Hepatocyte (in vitro differentiated cells): ENCODE data around the gene CKAP5. TPM values are rescaled to one million over a fixed set of nuclear protein-coding genes. Genes with fewer than 3 reads are reported as not detected.

Experiments
- DNase-seq: peaks from one replicate; pipeline ENCODE4 v3.0.0-alpha.2; 2016; ENCODE audit warnings: low spot score
- H2AFZ ChIP-seq: fragments of 200-600 bp; sonication (generic); 2 replicates; pipeline ENCODE4 v1.6.0; 2016; ENCODE audit warnings: antibody characterized with exemption, mild to moderate bottlenecking
- H3K27ac ChIP-seq: fragments of 200-600 bp; sonication (generic); 2 replicates; pipeline ENCODE4 v1.5.1; 2016; ENCODE audit warnings: mild to moderate bottlenecking
- H3K27me3 ChIP-seq: fragments of 200-600 bp; sonication (generic); 2 replicates; pipeline ENCODE4 v1.6.1; 2016
- H3K36me3 ChIP-seq: fragments of 200-600 bp; sonication (generic); replicated peaks from 2 replicates; pipeline ENCODE4 v1.5.1; 2016; ENCODE audit warnings: low read depth; ENCODE audit not compliant: insufficient read depth
- H3K4me1 ChIP-seq: fragments of 200-600 bp; sonication (generic); 2 replicates; pipeline ENCODE4 v1.5.1; 2016; ENCODE audit warnings: mild to moderate bottlenecking, moderate library complexity; ENCODE audit not compliant: insufficient read depth
- H3K4me2 ChIP-seq: fragments of 200-600 bp; sonication (generic); 2 replicates; pipeline ENCODE4 v1.6.0; 2016
- H3K4me3 ChIP-seq: fragments of 200-600 bp; sonication (generic); 2 replicates; pipeline ENCODE4 v1.5.1; 2016; ENCODE audit warnings: mild to moderate bottlenecking
- H3K79me2 ChIP-seq: fragments of 200-600 bp; sonication (generic); 2 replicates; pipeline ENCODE4 v1.6.0; 2017; ENCODE audit warnings: mild to moderate bottlenecking
- H3K9me2 ChIP-seq: fragments of 200-600 bp; sonication (generic); replicated peaks from 2 replicates; pipeline ENCODE4 v1.6.0; 2017; ENCODE audit warnings: mild to moderate bottlenecking; ENCODE audit not compliant: insufficient read depth
- H3K9me3 ChIP-seq: fragments of 200-600 bp; sonication (generic); 2 replicates; pipeline ENCODE4 v1.5.1; 2016; ENCODE audit warnings: low read depth, mild to moderate bottlenecking
- H4K20me1 ChIP-seq: fragments of 200-600 bp; sonication (generic); 2 replicates; pipeline ENCODE4 v1.6.0; 2016; ENCODE audit warnings: mild to moderate bottlenecking; ENCODE audit not compliant: insufficient read depth, poor library complexity, severe bottlenecking
- CTCF ChIP-seq: fragments of 200-600 bp; sonication (generic); IDR thresholded peaks from 2 replicates; pipeline ENCODE4 v1.5.1; 2016; ENCODE audit warnings: antibody characterized with exemption, mild to moderate bottlenecking; ENCODE audit not compliant: poor library complexity
- EZH2 ChIP-seq: fragments of 200-600 bp; sonication (generic); IDR thresholded peaks from 2 replicates; pipeline ENCODE4 v1.6.1; 2016; ENCODE audit warnings: antibody characterized with exemption, mild to moderate bottlenecking, borderline replicate concordance
- EZH2phosphoT487 ChIP-seq: fragments of 200-600 bp; sonication (generic); IDR thresholded peaks from one replicate; pipeline ENCODE4 v1.6.1; 2018; ENCODE audit warnings: antibody characterized with exemption, mild to moderate bottlenecking, low read depth, moderate library complexity; ENCODE audit not compliant: unreplicated experiment, severe bottlenecking
- WGBS: methylation state at CpG from one replicate; pipeline ENCODE4 v1.1.6; 2016; ENCODE audit warnings: low lambda C conversion rate; ENCODE audit errors: missing lambda C conversion rate; 5-methylcytosine and 5-hydroxymethylcytosine counted together
- microRNA-seq: library from miRNA; unstranded; fragments of <30 nt; microRNA quantifications from one replicate; pipeline ENCODE4, GENCODE V29; 2017
- polyA plus RNA-seq: library from polyadenylated mRNA; unstranded; fragments of >200 nt; fragmentation: Nextera tagmentation; extraction: Ambion mirVana; gene quantifications from 2 replicates; pipeline ENCODE4 v1.2.1, GENCODE V29; 2016
- small RNA-seq: library from RNA; depleted of rRNA; stranded (forward); fragments of <200 nt; gene quantifications from one replicate; pipeline ENCODE3, GENCODE V24; 2014
- total RNA-seq: library from RNA; depleted of rRNA; stranded (reverse); fragments of >200 nt; gene quantifications from 2 replicates; pipeline ENCODE4 v1.2.3, GENCODE V29; 2014

The CKAP5 gene
- total and polyA plus RNA-seq, 2 experiments from 2014 or later = 23.7 to 53.3 TPM

DNA sequence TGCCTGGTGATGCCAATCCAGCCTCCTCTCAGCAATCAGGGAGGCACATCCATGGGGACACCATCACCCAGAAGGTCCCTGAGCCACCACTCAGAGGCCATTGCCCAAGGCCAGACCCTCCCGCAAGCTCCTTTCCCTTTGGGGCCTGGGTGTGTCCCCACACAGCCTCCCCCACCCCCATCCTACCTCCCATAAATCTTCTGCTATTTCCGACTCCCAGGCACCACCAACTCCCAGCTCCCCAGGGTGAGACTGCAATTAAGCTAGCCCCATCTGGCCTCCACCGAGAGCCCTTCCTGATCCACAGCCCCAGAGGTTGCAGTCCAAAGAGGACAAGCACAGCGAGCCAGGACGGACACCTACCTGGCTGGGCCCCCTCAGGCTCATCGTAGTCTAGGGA, 152.0 kb downstream of the CKAP5 start:
- whole genome bisulfite sequencing = 86% methylated on average over 6 of the region's 6 CpGs
- Histone ChIP-seq H3K4me2 (no peak overlapping the region), H3K36me3 (no peaks in the 10 kb centered on the region), H3K79me2 (peaks cover 19% of the 10 kb centered on the region), H3K4me1 (peaks cover 5% of the 10 kb centered on the region), H3K27me3 (no peaks in the 10 kb centered on the region), H3K9me3 (no peaks in the 10 kb centered on the region), H3K27ac (no peak overlapping the region), H2AFZ (no peak overlapping the region), H3K9me2 (no peaks in the 10 kb centered on the region), H4K20me1 (peaks cover 5% of the 10 kb centered on the region), H3K4me3 (no peak overlapping the region)
- DNase-seq = no peak
- TF ChIP-seq CTCF (no peak), EZH2phosphoT487 (no peak), EZH2 (no peak)

DNA sequence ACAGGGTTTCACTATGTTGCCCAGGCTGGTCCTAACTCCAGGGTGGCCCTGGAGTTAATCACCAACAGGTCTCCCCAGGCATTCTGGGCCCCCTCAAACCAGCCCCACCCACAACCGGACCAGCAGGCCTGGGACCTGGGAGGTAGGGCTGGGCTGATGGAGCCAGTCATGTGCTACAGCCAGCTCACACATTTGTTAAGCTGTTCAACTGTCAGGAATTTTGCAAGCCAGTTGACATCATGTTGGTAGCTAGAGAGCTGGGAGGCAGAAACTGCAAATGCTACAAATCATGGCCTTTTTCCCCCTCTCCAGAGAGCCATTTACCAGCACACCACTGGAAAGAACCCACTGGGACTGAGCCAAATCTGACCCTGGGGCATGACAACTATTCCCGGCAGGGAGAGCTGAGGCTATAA, 152.5 kb downstream of the CKAP5 start:
- TF ChIP-seq EZH2 (no peak), CTCF (no peak), EZH2phosphoT487 (no peak)
- Histone ChIP-seq H3K79me2 (peaks cover 15% of the 10 kb centered on the region), H3K4me3 (no peak overlapping the region), H2AFZ (no peak overlapping the region), H3K27ac (no peak overlapping the region), H3K36me3 (no peaks in the 10 kb centered on the region), H3K27me3 (no peaks in the 10 kb centered on the region), H4K20me1 (peaks cover 5% of the 10 kb centered on the region), H3K4me2 (no peak overlapping the region), H3K4me1 (peaks cover under 1% of the 10 kb centered on the region), H3K9me3 (no peaks in the 10 kb centered on the region), H3K9me2 (no peaks in the 10 kb centered on the region)
- WGBS = 74% methylated on average over 2 of the region's 2 CpGs
- peak; percentile 39 for DNase-seq

Small RNA genes lying within 50 kb of the gene (microRNA-seq; reads per million reads assigned to microRNA genes)
- 1.8 reads per million for gene MIR5582

Small RNA genes lying within 50 kb of the gene (small RNA-seq; reads per million reads assigned to genes)
- gene MIR5582 (not detected), gene RF00573 (not detected), gene SNORD67 (133 reads per million, percentile 98 among the genes with 10 or more reads in this experiment)

Other genes starting within 250 kb of the CKAP5 start
- 4.5 and 6.5 TPM in 2 replicates for gene HARBI1, start 229.1 kb downstream of the CKAP5 start, total RNA-seq
- gene HARBI1, start 229.1 kb downstream of the CKAP5 start, polyA plus RNA-seq = 3.7 and 4.4 TPM in 2 replicates
- 60.8 and 89.6 TPM in 2 replicates for gene ATG13, start 228.7 kb downstream of the CKAP5 start, total RNA-seq
- 50.9 and 54.9 TPM in 2 replicates for gene ATG13, start 228.7 kb downstream of the CKAP5 start, polyA plus RNA-seq
- 19.6 and 23.4 TPM in 2 replicates for gene ARHGAP1, start 145.7 kb downstream of the CKAP5 start, total RNA-seq
- 56.0 and 62.8 TPM in 2 replicates for gene ARHGAP1, start 145.7 kb downstream of the CKAP5 start, polyA plus RNA-seq
- 7.8 and 10.4 TPM in 2 replicates for gene ZNF408, start 145.2 kb downstream of the CKAP5 start, total RNA-seq
- 10.7 and 13.6 TPM in 2 replicates for gene ZNF408, start 145.2 kb downstream of the CKAP5 start, polyA plus RNA-seq
- 79.7 and 85.9 TPM in 2 replicates for gene F2, start 127.1 kb downstream of the CKAP5 start, total RNA-seq
- gene F2, start 127.1 kb downstream of the CKAP5 start, polyA plus RNA-seq = 96.2 and 111 TPM in 2 replicates
- 7.1 and 8.0 TPM in 2 replicates for gene LRP4, start 72.3 kb upstream of the CKAP5 start, total RNA-seq
- 6.4 and 8.0 TPM in 2 replicates for gene LRP4, start 72.3 kb upstream of the CKAP5 start, polyA plus RNA-seq
- 21.9 and 23.0 TPM in 2 replicates for gene CSTPP1, start 90.5 kb upstream of the CKAP5 start, total RNA-seq
- 44.3 and 48.4 TPM in 2 replicates for gene CSTPP1, start 90.5 kb upstream of the CKAP5 start, polyA plus RNA-seq